ENCODE data around the gene DNAJC3.
"Not testable (repeated sequence)": the region's sequence is repeated elsewhere in the genome, so short reads cannot be mapped to it uniquely, and the experiment has no call there.

Gene DNAJC3

GRCh38 chr13:95676105-95676761, 706 bp upstream of the DNAJC3 start:
- peak; percentile 32 for DNase-seq

- peak; percentile 27 for DNase-seq
Observed at GRCh38 chr13:95677564-95678266, 776 bp downstream of the DNAJC3 start.

- no peak for DNase-seq
Observed at GRCh38 chr13:95678967-95679366, 2.0 kb downstream of the DNAJC3 start.

GRCh38 chr13:95679722-95680121, 2.8 kb downstream of the DNAJC3 start:
- no peak for DNase-seq

- DNase-seq, result no peak
Observed at GRCh38 chr13:95684418-95684817, 7.5 kb downstream of the DNAJC3 start.

- DNase-seq, result not testable (repeated sequence)
Observed at GRCh38 chr13:95684960-95685359, 8.0 kb downstream of the DNAJC3 start.

- DNase-seq, result no peak
Observed at GRCh38 chr13:95689582-95689926, 12.6 kb downstream of the DNAJC3 start.

GRCh38 chr13:95690986-95691385, 14.0 kb downstream of the DNAJC3 start:
- DNase-seq, result not testable (repeated sequence)

- no peak for DNase-seq
Observed at GRCh38 chr13:95697052-95697680, 20.2 kb downstream of the DNAJC3 start.

GRCh38 chr13:95698047-95698749, 21.3 kb downstream of the DNAJC3 start:
- no peak for DNase-seq

- DNase-seq, result no peak
Observed at GRCh38 chr13:95703576-95703975, 26.6 kb downstream of the DNAJC3 start.

GRCh38 chr13:95704510-95704909, 27.6 kb downstream of the DNAJC3 start:
- no peak for DNase-seq

GRCh38 chr13:95706356-95706755, 29.4 kb downstream of the DNAJC3 start:
- no peak for DNase-seq

- no peak for DNase-seq
Observed at GRCh38 chr13:95707035-95707434, 30.1 kb downstream of the DNAJC3 start.

- DNase-seq, result no peak
Observed at GRCh38 chr13:95707442-95708390, 30.8 kb downstream of the DNAJC3 start.

GRCh38 chr13:95708391-95708774, 31.4 kb downstream of the DNAJC3 start:
- no peak for DNase-seq

- DNase-seq, result no peak
Observed at GRCh38 chr13:95708811-95709500, 32.0 kb downstream of the DNAJC3 start.

- no peak for DNase-seq
Observed at GRCh38 chr13:95710313-95710712, 33.4 kb downstream of the DNAJC3 start.

GRCh38 chr13:95712846-95713245, 35.9 kb downstream of the DNAJC3 start:
- not testable (repeated sequence) for DNase-seq

GRCh38 chr13:95713651-95714050, 36.7 kb downstream of the DNAJC3 start:
- no peak for DNase-seq

GRCh38 chr13:95714142-95714832, 37.3 kb downstream of the DNAJC3 start:
- DNase-seq, result no peak
